ENCODE measurements around the gene PRICKLE1.

The PRICKLE1 gene

DNA sequence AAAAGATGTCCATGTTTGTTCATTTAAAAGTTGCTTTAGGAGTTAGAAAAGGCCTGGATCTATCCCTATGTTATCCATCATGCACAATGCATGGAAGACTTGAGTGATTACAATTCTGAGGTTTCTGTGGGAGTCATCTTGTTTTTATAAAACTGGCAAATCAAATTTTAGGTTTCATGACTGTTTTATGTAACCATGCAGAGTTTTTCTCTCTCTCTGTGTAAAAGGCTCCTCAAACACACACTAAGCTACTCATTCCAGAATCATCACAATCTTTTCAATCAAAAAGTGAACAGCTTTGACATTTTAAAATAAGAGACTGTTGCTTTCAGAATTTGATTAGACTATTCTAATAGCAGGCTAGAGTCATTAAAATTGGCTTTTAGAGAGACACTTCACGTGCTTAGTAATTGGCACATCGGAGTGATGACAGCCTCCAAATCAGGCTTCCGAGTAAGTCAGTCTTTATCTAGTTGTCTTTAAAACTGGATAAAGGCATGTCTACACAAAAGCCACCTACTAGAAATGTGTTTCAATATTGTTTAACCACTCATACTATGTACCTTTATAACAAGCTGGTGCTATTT is 31.9 kb downstream of the PRICKLE1 start:
- no peak for TF ChIP-seq TAF1 (IDR thresholded peaks at IDR 0.05; ENCODE audit: borderline replicate concordance, insufficient read depth, low read length)
- no peak for TF ChIP-seq FOXP2 (optimal IDR thresholded peaks at IDR 0.05; ENCODE audit: borderline replicate concordance, extremely low read depth, extremely low read length, insufficient read depth)
- TF ChIP-seq POLR2AphosphoS5 (IDR thresholded peaks at IDR 0.05; ENCODE audit: low read depth, low read length) = no peak
- TF ChIP-seq, protein P1, sequence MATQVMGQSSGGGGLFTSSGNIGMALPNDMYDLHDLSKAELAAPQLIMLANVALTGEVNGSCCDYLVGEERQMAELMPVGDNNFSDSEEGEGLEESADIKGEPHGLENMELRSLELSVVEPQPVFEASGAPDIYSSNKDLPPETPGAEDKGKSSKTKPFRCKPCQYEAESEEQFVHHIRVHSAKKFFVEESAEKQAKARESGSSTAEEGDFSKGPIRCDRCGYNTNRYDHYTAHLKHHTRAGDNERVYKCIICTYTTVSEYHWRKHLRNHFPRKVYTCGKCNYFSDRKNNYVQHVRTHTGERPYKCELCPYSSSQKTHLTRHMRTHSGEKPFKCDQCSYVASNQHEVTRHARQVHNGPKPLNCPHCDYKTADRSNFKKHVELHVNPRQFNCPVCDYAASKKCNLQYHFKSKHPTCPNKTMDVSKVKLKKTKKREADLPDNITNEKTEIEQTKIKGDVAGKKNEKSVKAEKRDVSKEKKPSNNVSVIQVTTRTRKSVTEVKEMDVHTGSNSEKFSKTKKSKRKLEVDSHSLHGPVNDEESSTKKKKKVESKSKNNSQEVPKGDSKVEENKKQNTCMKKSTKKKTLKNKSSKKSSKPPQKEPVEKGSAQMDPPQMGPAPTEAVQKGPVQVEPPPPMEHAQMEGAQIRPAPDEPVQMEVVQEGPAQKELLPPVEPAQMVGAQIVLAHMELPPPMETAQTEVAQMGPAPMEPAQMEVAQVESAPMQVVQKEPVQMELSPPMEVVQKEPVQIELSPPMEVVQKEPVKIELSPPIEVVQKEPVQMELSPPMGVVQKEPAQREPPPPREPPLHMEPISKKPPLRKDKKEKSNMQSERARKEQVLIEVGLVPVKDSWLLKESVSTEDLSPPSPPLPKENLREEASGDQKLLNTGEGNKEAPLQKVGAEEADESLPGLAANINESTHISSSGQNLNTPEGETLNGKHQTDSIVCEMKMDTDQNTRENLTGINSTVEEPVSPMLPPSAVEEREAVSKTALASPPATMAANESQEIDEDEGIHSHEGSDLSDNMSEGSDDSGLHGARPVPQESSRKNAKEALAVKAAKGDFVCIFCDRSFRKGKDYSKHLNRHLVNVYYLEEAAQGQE (IDR thresholded peaks at IDR 0.05; ENCODE audit: insufficient read depth in 1 of 2, low read depth in 2 of 2, low read length in 2 of 2) = no peak
- TF ChIP-seq SIN3A (IDR thresholded peaks at IDR 0.05; ENCODE audit: borderline replicate concordance, insufficient read depth, low read length) = no peak

DNA sequence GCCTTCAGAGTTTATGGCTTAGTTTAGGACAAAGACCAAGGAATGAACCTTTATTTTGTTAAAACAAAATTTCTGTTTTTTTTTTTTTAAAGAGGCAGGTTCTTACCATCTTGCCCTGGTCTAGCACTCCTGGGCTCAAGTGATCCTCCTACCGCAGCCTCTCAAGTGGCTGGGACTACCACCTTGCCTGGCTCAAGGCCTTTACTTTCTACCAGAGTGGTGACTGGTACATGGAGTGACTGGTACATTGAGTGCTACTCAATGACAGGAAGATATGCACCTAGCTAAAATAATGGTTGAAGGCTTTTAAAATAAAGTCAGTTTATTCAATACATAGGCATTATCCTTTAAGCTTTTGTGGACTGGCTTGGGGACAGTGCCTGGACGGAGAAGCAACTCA is 32.6 kb downstream of the PRICKLE1 start:
- TF ChIP-seq FOXP2 (optimal IDR thresholded peaks at IDR 0.05; ENCODE audit: borderline replicate concordance, extremely low read depth, extremely low read length, insufficient read depth) = no peak
- TF ChIP-seq, protein P1 (IDR thresholded peaks at IDR 0.05; ENCODE audit: insufficient read depth in 1 of 2, low read depth in 2 of 2, low read length in 2 of 2) = no peak
- TF ChIP-seq TAF1 (IDR thresholded peaks at IDR 0.05; ENCODE audit: borderline replicate concordance, insufficient read depth, low read length) = no peak
- no peak for TF ChIP-seq SIN3A (IDR thresholded peaks at IDR 0.05; ENCODE audit: borderline replicate concordance, insufficient read depth, low read length)
- TF ChIP-seq POLR2AphosphoS5 (IDR thresholded peaks at IDR 0.05; ENCODE audit: low read depth, low read length) = no peak

DNA sequence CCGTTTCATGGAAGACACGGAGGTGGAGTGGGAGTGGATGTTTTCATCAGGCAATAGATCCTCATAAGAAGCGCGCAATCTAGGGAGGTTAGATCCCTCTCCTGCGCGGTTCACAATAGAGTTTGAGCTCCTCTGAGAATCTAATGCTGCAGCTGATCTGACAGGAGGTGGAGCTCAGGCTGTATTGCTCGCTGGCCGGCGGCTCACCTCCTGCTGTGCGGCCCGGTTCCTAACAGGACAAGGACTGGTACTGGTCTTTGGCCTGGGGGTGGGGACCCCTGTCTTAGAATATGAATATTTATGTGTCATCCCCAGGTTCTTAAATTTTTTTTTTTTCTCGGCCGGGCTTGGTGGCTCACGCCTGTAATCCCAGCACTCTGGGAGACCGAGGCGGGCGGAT is 36.7 kb downstream of the PRICKLE1 start:
- no peak for TF ChIP-seq TAF1 (IDR thresholded peaks at IDR 0.05; ENCODE audit: borderline replicate concordance, insufficient read depth, low read length)

DNA sequence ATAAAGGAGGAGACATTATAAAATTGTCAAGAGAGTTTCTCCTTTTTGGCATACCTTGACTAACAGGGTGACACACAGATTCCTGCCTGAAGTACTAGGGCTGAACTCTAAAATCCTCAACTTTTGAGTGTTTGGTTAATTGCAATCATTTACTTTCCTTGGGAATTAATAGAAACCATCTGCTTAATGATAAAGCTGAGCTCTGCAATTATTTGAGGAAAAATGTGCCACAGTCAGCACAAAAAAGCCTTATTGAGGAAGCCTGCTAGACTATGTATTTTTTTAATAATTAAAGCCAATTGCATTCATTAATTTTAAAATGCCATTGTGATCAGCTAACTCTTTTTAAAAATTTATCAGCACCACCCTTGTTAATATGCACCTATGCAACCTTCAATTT is 38.7 kb downstream of the PRICKLE1 start:
- TF ChIP-seq POLR2AphosphoS5 (IDR thresholded peaks at IDR 0.05; ENCODE audit: low read depth, low read length) = no peak
- TF ChIP-seq SIN3A (IDR thresholded peaks at IDR 0.05; ENCODE audit: borderline replicate concordance, insufficient read depth, low read length) = no peak
- no peak for TF ChIP-seq TAF1 (IDR thresholded peaks at IDR 0.05; ENCODE audit: borderline replicate concordance, insufficient read depth, low read length)
- TF ChIP-seq, protein P1 (IDR thresholded peaks at IDR 0.05; ENCODE audit: insufficient read depth in 1 of 2, low read depth in 2 of 2, low read length in 2 of 2) = no peak
- no peak for TF ChIP-seq FOXP2 (optimal IDR thresholded peaks at IDR 0.05; ENCODE audit: borderline replicate concordance, extremely low read depth, extremely low read length, insufficient read depth)

DNA sequence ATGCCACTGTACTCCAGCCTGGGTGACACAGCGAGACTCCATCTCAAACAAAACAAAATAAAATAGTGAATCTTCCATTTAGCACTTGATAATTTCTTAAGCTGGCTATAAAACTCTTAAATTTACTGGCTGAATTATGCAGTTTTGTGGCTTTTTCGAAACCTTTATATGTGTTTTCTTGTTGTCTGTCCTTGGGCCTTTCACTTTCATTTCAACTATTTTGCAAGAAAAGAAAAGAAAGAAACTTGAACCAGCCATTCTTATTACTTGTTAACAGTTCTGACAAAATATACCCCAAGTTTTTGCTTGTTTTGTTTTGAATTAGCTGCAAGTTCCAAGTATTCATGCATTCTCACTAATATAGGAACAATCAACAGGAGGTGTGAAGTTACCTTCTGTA is 42.8 kb downstream of the PRICKLE1 start:
- no peak for TF ChIP-seq SIN3A (IDR thresholded peaks at IDR 0.05; ENCODE audit: borderline replicate concordance, insufficient read depth, low read length)
- TF ChIP-seq POLR2AphosphoS5 (IDR thresholded peaks at IDR 0.05; ENCODE audit: low read depth, low read length) = no peak
- TF ChIP-seq, protein P1 (IDR thresholded peaks at IDR 0.05; ENCODE audit: insufficient read depth in 1 of 2, low read depth in 2 of 2, low read length in 2 of 2) = no peak
- no peak for TF ChIP-seq TAF1 (IDR thresholded peaks at IDR 0.05; ENCODE audit: borderline replicate concordance, insufficient read depth, low read length)
- TF ChIP-seq FOXP2 (optimal IDR thresholded peaks at IDR 0.05; ENCODE audit: borderline replicate concordance, extremely low read depth, extremely low read length, insufficient read depth) = no peak
